ENCODE results near the gene IL24. TPM values are rescaled to one million over a fixed set of nuclear protein-coding genes. Genes with fewer than 3 reads are reported as not detected.
"Not testable (repeated sequence)": the region's sequence is repeated elsewhere in the genome, so short reads cannot be mapped to it uniquely, and the experiment has no call there.

IL24 gene
- total RNA-seq (not detected), polyA plus RNA-seq (under 1 TPM in 1 of 2 donors, not detected in 1; 0.26 TPM)
- long read RNA-seq, donor 1 = 0 reads
- long read RNA-seq, donor 2 = 0 reads
- long read RNA-seq, donor 3, partial matches to known transcripts = 0 of 1 reads
- long read RNA-seq, donor 3, other reads (novel, unspliced or antisense) = 1 of 1 reads

- no peak for TF ChIP-seq CTCF (IDR thresholded peaks at IDR 0.05)
- no peaks in the 10 kb centered on the region for H3K36me3 ChIP-seq
- no peaks in the 10 kb centered on the region for H3K9me3 ChIP-seq
- ATAC-seq (no peak), DNase-seq (no peak)
- no peak within 1 kb of the TSS for H3K27ac ChIP-seq
- peaks cover 0 to 3% (median 0%) of the 10 kb centered on the region in 9 donors for H3K4me1 ChIP-seq
- H3K27me3 ChIP-seq = peaks cover 0 to 4% (median 0%) of the 10 kb centered on the region in 7 donors
- WGBS, 2 donors = 77 to 82% methylated on average over 4 of the region's 4 CpGs
- H3K4me3 ChIP-seq = no peak within 1 kb of the TSS
- intact Hi-C loops (cut with DNase I) = no loop called here
These were observed at the start of gene IL24 for GRCh38 chr1:206897175-206897574. TSS of gene IL24 (plus strand) at chr1:206897443. CDS start at chr1:206897833, 390 bp downstream.

DNA sequence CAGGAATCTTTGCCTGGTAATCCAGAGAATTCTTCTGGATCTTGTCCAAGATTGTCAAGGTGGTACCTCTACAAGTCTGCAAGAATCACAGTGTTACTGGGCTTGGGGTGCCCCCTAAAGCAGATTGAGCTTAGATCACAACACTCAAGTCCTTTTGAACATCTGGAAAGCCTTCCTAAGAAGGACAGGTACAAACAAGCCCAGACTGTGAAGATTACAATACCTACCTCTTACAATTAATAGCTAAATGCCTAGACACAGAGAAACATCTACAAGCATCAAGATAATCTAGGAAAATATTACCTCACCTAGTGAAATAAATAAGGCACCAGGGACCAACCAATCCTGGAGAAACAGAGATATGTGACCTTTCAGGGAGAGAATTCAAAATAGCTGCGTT lies 49.3 kb upstream of the IL24 start:
- Histone ChIP-seq H3K4me3 (no peak overlapping the region), H3K27me3 (no peaks in the 10 kb centered on the region), H3K27ac (no peak overlapping the region), H3K4me1 (no peaks in the 10 kb centered on the region), H3K36me3 (no peaks in the 10 kb centered on the region), H3K9me3 (peaks cover 0 to 12% (median 0%) of the 10 kb centered on the region in 11 donors)
- no peak for TF ChIP-seq CTCF (IDR thresholded peaks at IDR 0.05)
- intact Hi-C loops (cut with DNase I) = no loop called here
- ATAC-seq (no peak), DNase-seq (no peak)
- WGBS, 2 donors = 86 to 93% methylated on average over 1 of the region's 1 CpG

- no peaks in the 10 kb centered on the region for H3K4me1 ChIP-seq
- 85 to 87% methylated on average over 2 of the region's 2 CpGs for WGBS, 2 donors
- TF ChIP-seq CTCF (IDR thresholded peaks at IDR 0.05) = no peak
- no peak overlapping the region for H3K4me3 ChIP-seq
- H3K27ac ChIP-seq = no peak overlapping the region
- intact Hi-C loops (cut with DNase I) = no loop called here
- ATAC-seq = no peak
- no peaks in the 10 kb centered on the region for H3K27me3 ChIP-seq
- no peaks in the 10 kb centered on the region for H3K36me3 ChIP-seq
- no peak for DNase-seq
- H3K9me3 ChIP-seq = peaks cover 0 to 20% (median 0%) of the 10 kb centered on the region in 11 donors
These were observed 46.8 kb upstream of the IL24 start for GRCh38 chr1:206850401-206850800.

- DNase-seq = no peak
- peaks cover 0 to 20% (median 0%) of the 10 kb centered on the region in 11 donors for H3K9me3 ChIP-seq
- H3K4me3 ChIP-seq = no peak overlapping the region
- H3K27ac ChIP-seq = peak overlapping the region in 1 of 10 donors; percentile 41
- ATAC-seq = no peak
- no peaks in the 10 kb centered on the region for H3K4me1 ChIP-seq
- no peaks in the 10 kb centered on the region for H3K27me3 ChIP-seq
- intact Hi-C loops (cut with DNase I) = no loop called here
- 62 to 71% methylated on average over 5 of the region's 5 CpGs for WGBS, 2 donors
- TF ChIP-seq CTCF (IDR thresholded peaks at IDR 0.05) = no peak
- no peaks in the 10 kb centered on the region for H3K36me3 ChIP-seq
These were observed 45.8 kb upstream of the IL24 start for GRCh38 chr1:206851341-206852010.

GRCh38 chr1:206852662-206853061 lies 44.6 kb upstream of the IL24 start:
- intact Hi-C loops (cut with DNase I); H3K4me1 ChIP-seq; DNase-seq; H3K27ac ChIP-seq; ATAC-seq; H3K27me3 ChIP-seq; H3K36me3 ChIP-seq; H3K4me3 ChIP-seq: not testable (repeated sequence)
- 98 to 99% methylated on average over 2 of the region's 2 CpGs for WGBS, 2 donors
- peaks cover 0 to 20% (median 0%) of the 10 kb centered on the region in 11 donors for H3K9me3 ChIP-seq

DNA sequence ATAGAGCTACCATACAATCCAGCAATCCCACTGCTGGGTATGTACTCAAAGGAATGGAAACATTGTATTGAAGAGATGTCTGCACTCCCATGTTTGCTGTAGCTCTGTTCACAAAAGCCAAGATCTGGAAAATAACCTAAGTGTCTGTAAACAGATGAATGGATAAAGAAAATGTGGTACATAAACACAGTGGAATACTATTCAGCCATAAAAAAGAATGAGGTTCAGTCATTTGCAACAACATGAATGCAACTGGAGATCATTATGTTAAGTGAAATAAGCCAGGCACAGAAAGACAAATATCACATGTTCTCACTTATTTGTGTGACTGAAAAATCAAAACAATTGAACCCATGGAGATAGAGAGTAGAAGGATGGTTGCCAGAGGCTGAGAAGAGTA lies 43.5 kb upstream of the IL24 start:
- H3K4me1 ChIP-seq; H3K36me3 ChIP-seq; DNase-seq; intact Hi-C loops (cut with DNase I); H3K27ac ChIP-seq; H3K27me3 ChIP-seq; ATAC-seq; H3K4me3 ChIP-seq: not testable (repeated sequence)
- H3K9me3 ChIP-seq = peaks cover 0 to 20% (median 0%) of the 10 kb centered on the region in 11 donors

Measured in heart right ventricle (tissue), 16 donors.